BLaER1 treated with 17β-estradiol and CSF1 and Interleukin-3, amounts not matched to agents 10 nM and 100 nM (cell line): ENCODE measurements around the gene ZNF429.

Experiments used
- H3K27ac ChIP-seq, 11 experiments: shearing (Covaris generic); formaldehyde crosslinking; 2 replicates each; pipeline ENCODE4 v1.8.1; 2022
- H3K27me3 ChIP-seq, 11 experiments: shearing (Covaris generic); formaldehyde crosslinking; 2 replicates each; pipeline ENCODE4 v1.8.1; 2022
- H3K36me3 ChIP-seq, 11 experiments: shearing (Covaris generic); formaldehyde crosslinking; 2 replicates each; pipeline ENCODE4 v1.8.1; 2022
- H3K4me1 ChIP-seq, 10 experiments: shearing (Covaris generic); formaldehyde crosslinking; 2 replicates each; pipeline ENCODE4 v1.8.1; 2022
- H3K4me2 ChIP-seq, 11 experiments: shearing (Covaris generic); formaldehyde crosslinking; 2 replicates each; pipeline ENCODE4 v1.8.1; 2022
- H3K4me3 ChIP-seq, 10 experiments: shearing (Covaris generic); formaldehyde crosslinking; 2 replicates each; pipeline ENCODE4 v1.8.1; 2022
- H3K9ac ChIP-seq, 11 experiments: shearing (Covaris generic); formaldehyde crosslinking; 2 replicates each; pipeline ENCODE4 v1.8.1; 2022
- H3K9me3 ChIP-seq, 11 experiments: shearing (Covaris generic); formaldehyde crosslinking; replicated peaks in 1 of 11; 2 replicates each; pipeline ENCODE4 v1.8.1; 2022
- H4K20me1 ChIP-seq, 11 experiments: shearing (Covaris generic); formaldehyde crosslinking; 2 replicates each; pipeline ENCODE4 v1.8.1; 2022
- Cebpa-rat ChIP-seq, 11 experiments: shearing (Covaris generic); IDR thresholded peaks; 2 replicates each; pipeline ENCODE4 v1.8.1; 2022

ZNF429 gene

GRCh38 chr19:21568816-21569493 lies 63.6 kb downstream of the ZNF429 start:
- Histone ChIP-seq H3K27ac (peak overlapping the region; percentile 84 to 92 (median 90)), H3K9ac (peak overlapping the region; percentile 84 to 95 (median 91)), H3K9me3 (peaks cover 58 to 83% (median 69%) of the 10 kb centered on the region in 11 experiments), H4K20me1 (no peaks in the 10 kb centered on the region), H3K4me2 (peak overlapping the region; percentile 60 to 71 (median 68)), H3K4me1 (peaks cover 4 to 19% (median 13%) of the 10 kb centered on the region in 10 experiments; a peak in 13 of 20 replicates), H3K36me3 (peaks cover 6 to 37% (median 25%) of the 10 kb centered on the region in 11 experiments), H3K4me3 (peak overlapping the region; percentile 73 to 87 (median 81)), H3K27me3 (no peaks in the 10 kb centered on the region)
- no peak for TF ChIP-seq Cebpa-rat (IDR thresholded peaks at IDR 0.05)

GRCh38 chr19:21569494-21569865 lies 64.1 kb downstream of the ZNF429 start:
- no peaks in the 10 kb centered on the region for H3K27me3 ChIP-seq
- peaks cover 4 to 19% (median 13%) of the 10 kb centered on the region in 10 experiments; a peak in 13 of 20 replicates for H3K4me1 ChIP-seq
- no peak for TF ChIP-seq Cebpa-rat (IDR thresholded peaks at IDR 0.05)
- peak overlapping the region; percentile 73 to 87 (median 81) for H3K4me3 ChIP-seq
- peaks cover 57 to 82% (median 68%) of the 10 kb centered on the region in 11 experiments for H3K9me3 ChIP-seq
- H3K27ac ChIP-seq, result peak overlapping the region; percentile 84 to 92 (median 90); a peak in 21 of 22 replicates
- no peaks in the 10 kb centered on the region for H4K20me1 ChIP-seq
- H3K9ac ChIP-seq, result peak overlapping the region; percentile 84 to 95 (median 91); a peak in 21 of 22 replicates
- H3K36me3 ChIP-seq, result peaks cover under 1 to 32% (median 20%) of the 10 kb centered on the region in 11 experiments
- peak overlapping the region; percentile 26 to 70 (median 61); a peak in 20 of 22 replicates for H3K4me2 ChIP-seq

GRCh38 chr19:21571316-21571715 lies 65.9 kb downstream of the ZNF429 start:
- peaks cover 4 to 17% (median 12%) of the 10 kb centered on the region in 10 experiments; a peak in 13 of 20 replicates for H3K4me1 ChIP-seq
- H3K9me3 ChIP-seq, result peaks cover 48 to 71% (median 58%) of the 10 kb centered on the region in 11 experiments

GRCh38 chr19:21574607-21575006 lies 69.2 kb downstream of the ZNF429 start:
- Histone ChIP-seq H3K4me2 (no peak overlapping the region), H3K27ac (no peak overlapping the region), H3K4me1 (0 out of 20 replicates have a peak, but pooled peaks cover 0 to 4% (median 0%) of the 10 kb centered on the region in 10 experiments), H3K36me3 (no peaks in the 10 kb centered on the region), H3K9me3 (peaks cover 43 to 79% (median 61%) of the 10 kb centered on the region in 11 experiments), H3K4me3 (no peak overlapping the region), H3K27me3 (no peaks in the 10 kb centered on the region), H4K20me1 (no peaks in the 10 kb centered on the region), H3K9ac (no peak overlapping the region)
- TF ChIP-seq Cebpa-rat (IDR thresholded peaks at IDR 0.05), result no peak

More at GRCh38 chr19:21571316-21571715, 65.9 kb downstream of the ZNF429 start:
- peaks cover 0 to 17% (median 7%) of the 10 kb centered on the region in 11 experiments; a peak in 13 of 22 replicates for H3K36me3 ChIP-seq
- no peak for TF ChIP-seq Cebpa-rat (IDR thresholded peaks at IDR 0.05)
- H3K4me2 ChIP-seq, result no peak overlapping the region
- H3K27ac ChIP-seq, result no peak overlapping the region
- no peaks in the 10 kb centered on the region for H3K27me3 ChIP-seq
- no peaks in the 10 kb centered on the region for H4K20me1 ChIP-seq
- no peak overlapping the region for H3K4me3 ChIP-seq
- no peak overlapping the region for H3K9ac ChIP-seq

- Histone ChIP-seq H3K27me3 (no peaks in the 10 kb centered on the region), H3K9ac (no peak overlapping the region), H3K36me3 (no peaks in the 10 kb centered on the region), H3K4me2 (no peak overlapping the region), H3K4me3 (no peak overlapping the region), H4K20me1 (no peaks in the 10 kb centered on the region), H3K4me1 (no peaks in the 10 kb centered on the region), H3K27ac (no peak overlapping the region), H3K9me3 (peaks cover 36 to 84% (median 55%) of the 10 kb centered on the region in 11 experiments; a peak in 21 of 22 replicates)
- TF ChIP-seq Cebpa-rat (IDR thresholded peaks at IDR 0.05), result no peak
These were observed 71.1 kb downstream of the ZNF429 start for GRCh38 chr19:21576481-21576880.

- no peak overlapping the region for H3K4me3 ChIP-seq
- no peaks in the 10 kb centered on the region for H3K36me3 ChIP-seq
- no peaks in the 10 kb centered on the region for H3K27me3 ChIP-seq
- TF ChIP-seq Cebpa-rat (IDR thresholded peaks at IDR 0.05), result no peak
- H3K4me2 ChIP-seq, result no peak overlapping the region
- no peaks in the 10 kb centered on the region for H4K20me1 ChIP-seq
- H3K27ac ChIP-seq, result no peak overlapping the region
- no peaks in the 10 kb centered on the region for H3K4me1 ChIP-seq
- H3K9me3 ChIP-seq, result peaks cover 31 to 88% (median 55%) of the 10 kb centered on the region in 11 experiments; a peak in 20 of 22 replicates
- no peak overlapping the region for H3K9ac ChIP-seq
These were observed 74.7 kb downstream of the ZNF429 start for GRCh38 chr19:21580101-21580500.

GRCh38 chr19:21580818-21581217 lies 75.4 kb downstream of the ZNF429 start:
- Histone ChIP-seq H3K27me3 (no peaks in the 10 kb centered on the region), H3K9me3 (peaks cover 38 to 95% (median 62%) of the 10 kb centered on the region in 11 experiments; a peak in 21 of 22 replicates), H3K4me2 (no peak overlapping the region), H4K20me1 (no peaks in the 10 kb centered on the region), H3K4me1 (no peaks in the 10 kb centered on the region), H3K4me3 (no peak overlapping the region), H3K27ac (no peak overlapping the region), H3K9ac (no peak overlapping the region), H3K36me3 (no peaks in the 10 kb centered on the region)
- TF ChIP-seq Cebpa-rat (IDR thresholded peaks at IDR 0.05), result no peak

GRCh38 chr19:21581646-21582240 lies 76.3 kb downstream of the ZNF429 start:
- Histone ChIP-seq H3K27me3 (no peaks in the 10 kb centered on the region), H3K9ac (no peak overlapping the region), H3K36me3 (no peaks in the 10 kb centered on the region), H3K4me3 (no peak overlapping the region), H3K27ac (no peak overlapping the region), H3K4me2 (no peak overlapping the region), H3K4me1 (no peaks in the 10 kb centered on the region), H4K20me1 (no peaks in the 10 kb centered on the region), H3K9me3 (peaks cover 41 to 96% (median 68%) of the 10 kb centered on the region in 11 experiments)
- no peak for TF ChIP-seq Cebpa-rat (IDR thresholded peaks at IDR 0.05)

GRCh38 chr19:21584537-21584936 lies 79.1 kb downstream of the ZNF429 start:
- peaks cover 50 to 97% (median 75%) of the 10 kb centered on the region in 11 experiments for H3K9me3 ChIP-seq
- no peaks in the 10 kb centered on the region for H3K36me3 ChIP-seq
- H3K27me3 ChIP-seq, result no peaks in the 10 kb centered on the region
- TF ChIP-seq Cebpa-rat (IDR thresholded peaks at IDR 0.05), result no peak
- no peaks in the 10 kb centered on the region for H3K4me1 ChIP-seq
- H3K9ac ChIP-seq, result no peak overlapping the region
- no peak overlapping the region for H3K4me3 ChIP-seq
- H3K27ac ChIP-seq, result no peak overlapping the region
- H3K4me2 ChIP-seq, result no peak overlapping the region
- no peaks in the 10 kb centered on the region for H4K20me1 ChIP-seq
